Neural cell (in vitro differentiated cells): Measurements from ENCODE around the gene EIF3CL. TPM values are rescaled to one million over a fixed set of nuclear protein-coding genes. Genes with fewer than 3 reads are reported as not detected.
"Not testable (repeated sequence)": the region's sequence is repeated elsewhere in the genome, so short reads cannot be mapped to it uniquely, and the experiment has no call there.

Experiments
- H2AFZ ChIP-seq: fragments of 200-600, 300-800 bp; sonication (generic), shearing (Covaris generic); 2 replicates; pipeline ENCODE4 v1.6.0; 2014; ENCODE audit warnings: low read depth, mild to moderate bottlenecking, antibody characterized with exemption, low read length, moderate library complexity
- H3F3A ChIP-seq: fragments of 200-600 bp; shearing (Covaris generic); 2 replicates; pipeline ENCODE4 v1.6.1; 2016; ENCODE audit warnings: mild to moderate bottlenecking, moderate library complexity, mixed read lengths, antibody characterized with exemption, low read length; ENCODE audit not compliant: insufficient read depth, poor library complexity, severe bottlenecking
- H3K27ac ChIP-seq: fragments of 200-600, 300-800 bp; sonication (generic), shearing (Covaris generic); 2 replicates; pipeline ENCODE4 v1.5.1; 2014; ENCODE audit warnings: mild to moderate bottlenecking, low read length, moderate library complexity
- H3K27me3 ChIP-seq: fragments of 300-800, 200-600 bp; sonication (generic), shearing (Covaris generic); 2 replicates; pipeline ENCODE4 v1.6.0; 2014; ENCODE audit warnings: mild to moderate bottlenecking, low read depth, low read length, moderate library complexity; ENCODE audit not compliant: insufficient read depth
- H3K36me3 ChIP-seq: fragments of 300-800, 200-600 bp; sonication (generic), shearing (Covaris generic); 2 replicates; pipeline ENCODE4 v1.5.1; 2014; ENCODE audit warnings: mild to moderate bottlenecking, antibody characterized with exemption, low read length, moderate library complexity; ENCODE audit not compliant: insufficient read depth
- H3K4me2 ChIP-seq: fragments of 300-800, 200-600 bp; sonication (generic), shearing (Covaris generic); 2 replicates; pipeline ENCODE4 v1.6.0; 2014; ENCODE audit warnings: mild to moderate bottlenecking, low read length
- H3K4me3 ChIP-seq: fragments of 300-800, 200-600 bp; sonication (generic), shearing (Covaris generic); 2 replicates; pipeline ENCODE4 v1.5.1; 2014; ENCODE audit warnings: mild to moderate bottlenecking, low read length, moderate library complexity
- H3K79me2 ChIP-seq: fragments of 200-600 bp; shearing (Covaris generic); replicated peaks from 2 replicates; pipeline ENCODE4 v1.6.0; 2014; ENCODE audit warnings: mild to moderate bottlenecking, low read length, moderate library complexity; ENCODE audit not compliant: insufficient read depth
- H3K9ac ChIP-seq: fragments of 300-800, 200-600 bp; sonication (generic), shearing (Covaris generic); 2 replicates; pipeline ENCODE4 v1.6.1; 2016; ENCODE audit warnings: mild to moderate bottlenecking, low read length, mixed read lengths
- H3K9me2 ChIP-seq: fragments of 200-600 bp; shearing (Covaris generic); 2 replicates; pipeline ENCODE4 v1.6.1; 2016; ENCODE audit warnings: mild to moderate bottlenecking, low read length, mixed read lengths; ENCODE audit not compliant: insufficient read depth
- H3K9me3 ChIP-seq: fragments of 200-600, 300-800 bp; sonication (generic), shearing (Covaris generic); 2 replicates; pipeline ENCODE4 v1.6.1; 2016; ENCODE audit warnings: mild to moderate bottlenecking, mixed run types, low read length, moderate library complexity, mixed read lengths
- H4K20me1 ChIP-seq: fragments of 200-600 bp; shearing (Covaris generic); 2 replicates; pipeline ENCODE4 v1.6.1; 2016; ENCODE audit warnings: mild to moderate bottlenecking, mixed run types; ENCODE audit not compliant: insufficient read depth
- polyA plus RNA-seq: library from polyadenylated mRNA; depleted of rRNA; stranded (reverse); fragments of >200 nt; gene quantifications from 2 replicates; pipeline ENCODE4 v1.2.3, GENCODE V29; 2014
- small RNA-seq, 3 experiments: library from RNA; depleted of rRNA; stranded (forward); fragments of <200 nt; gene quantifications; one replicate each; pipeline ENCODE3, GENCODE V24; 2012

EIF3CL gene
- polyA plus RNA-seq, 1 donor from 2014 or later = 22.3 TPM

GRCh38 chr16:28336940-28337710 lies 66.5 kb downstream of the EIF3CL start:
- not testable (repeated sequence) for H3K27ac ChIP-seq, H2AFZ ChIP-seq, H3K9me3 ChIP-seq, H3K79me2 ChIP-seq, H3K36me3 ChIP-seq, H3K27me3 ChIP-seq, H3K4me2 ChIP-seq, H3K9me2 ChIP-seq, H3K9ac ChIP-seq, H3K4me3 ChIP-seq, H3F3A ChIP-seq, H4K20me1 ChIP-seq

DNA sequence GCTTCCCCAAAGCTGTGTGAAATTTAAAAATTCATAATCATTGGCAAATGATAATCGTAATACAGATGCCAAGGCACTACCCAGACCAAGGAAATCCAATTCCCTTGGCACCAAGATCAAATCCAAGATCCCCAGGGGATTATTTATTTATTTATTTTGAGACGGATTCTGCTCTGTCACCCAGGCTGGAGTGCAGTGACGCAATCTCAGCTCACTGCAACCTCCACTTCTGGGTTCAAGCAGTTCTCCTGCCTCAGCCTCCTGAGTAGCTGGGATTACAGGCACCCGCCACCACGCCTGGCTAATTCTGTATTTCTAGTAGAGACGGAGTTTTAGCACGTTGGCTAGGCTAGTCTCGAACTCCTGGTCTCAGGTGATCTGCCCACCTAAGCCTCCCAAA lies 68.0 kb downstream of the EIF3CL start:
- not testable (repeated sequence) for H3K27me3 ChIP-seq, H3F3A ChIP-seq, H3K27ac ChIP-seq, H2AFZ ChIP-seq, H3K9me3 ChIP-seq, H3K79me2 ChIP-seq, H3K36me3 ChIP-seq, H3K4me2 ChIP-seq, H3K4me3 ChIP-seq, H3K9ac ChIP-seq, H3K9me2 ChIP-seq, H4K20me1 ChIP-seq

DNA sequence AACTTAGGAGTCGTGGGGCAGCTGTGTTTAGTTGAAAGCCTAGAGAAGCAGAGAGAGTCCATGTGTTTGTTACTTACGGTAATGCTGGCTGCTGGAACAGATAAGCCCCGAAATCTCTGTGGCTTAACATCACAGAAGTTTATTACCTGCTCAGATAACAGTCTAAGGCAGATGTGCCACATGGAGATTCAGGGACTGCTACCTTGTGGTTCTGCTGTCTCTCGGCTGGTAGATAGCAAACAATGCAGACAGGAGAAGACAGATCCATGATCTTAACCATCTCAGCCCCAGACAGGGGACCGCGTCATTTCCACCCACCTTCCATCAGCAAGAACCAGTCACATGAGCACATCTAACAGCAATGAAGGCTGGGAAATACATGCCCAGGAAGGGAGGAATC lies 71.0 kb downstream of the EIF3CL start:
- H3K9ac ChIP-seq, H3K27me3 ChIP-seq, H3K4me2 ChIP-seq, H3K9me2 ChIP-seq, H3K27ac ChIP-seq, H3K9me3 ChIP-seq, H3K79me2 ChIP-seq, H4K20me1 ChIP-seq, H2AFZ ChIP-seq, H3K4me3 ChIP-seq, H3F3A ChIP-seq, H3K36me3 ChIP-seq: not testable (repeated sequence)

- not testable (repeated sequence) for H3K27me3 ChIP-seq, H3K9me3 ChIP-seq, H4K20me1 ChIP-seq, H2AFZ ChIP-seq, H3K79me2 ChIP-seq, H3K9ac ChIP-seq, H3K4me3 ChIP-seq, H3K4me2 ChIP-seq, H3K9me2 ChIP-seq, H3K27ac ChIP-seq, H3F3A ChIP-seq, H3K36me3 ChIP-seq
These were observed 72.7 kb downstream of the EIF3CL start for GRCh38 chr16:28330981-28331380.

DNA sequence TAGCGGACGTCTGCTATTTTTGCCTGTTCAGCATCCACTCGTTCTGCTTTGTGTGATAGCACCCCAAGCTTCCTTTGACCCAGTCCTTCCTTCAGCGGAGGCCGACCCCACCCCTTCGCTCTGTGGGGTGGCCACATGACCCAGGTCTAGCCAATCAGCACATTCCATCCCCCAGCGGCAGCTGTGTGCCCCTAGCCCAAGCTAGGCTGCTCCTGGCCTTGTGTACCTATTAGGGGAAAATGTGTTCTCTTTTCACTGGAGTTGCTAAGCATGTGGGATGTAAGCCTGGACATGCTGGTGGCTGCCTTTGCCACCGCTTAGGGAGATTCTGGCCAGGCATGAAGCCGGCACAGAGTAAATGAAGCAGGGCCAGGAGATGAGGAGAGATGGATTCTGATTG lies 73.4 kb downstream of the EIF3CL start:
- H3K27ac ChIP-seq, H3F3A ChIP-seq, H3K9ac ChIP-seq, H3K4me2 ChIP-seq, H3K9me3 ChIP-seq, H3K36me3 ChIP-seq, H3K9me2 ChIP-seq, H3K79me2 ChIP-seq, H4K20me1 ChIP-seq, H2AFZ ChIP-seq, H3K4me3 ChIP-seq, H3K27me3 ChIP-seq: not testable (repeated sequence)

Small RNAs within 50 kb of the gene (small RNA-seq; reads per million reads assigned to genes)
- gene AC138904.2 = 0 reads per million in 3 experiments
- gene MIR6862-1 = 0 reads per million in 3 experiments

Other genes starting within 250 kb of the EIF3CL start
- gene XPO6, start 191.9 kb downstream of the EIF3CL start, polyA plus RNA-seq = 104 and 127 TPM in 2 replicates
- gene SBK1, start 111.3 kb downstream of the EIF3CL start, polyA plus RNA-seq = 18.2 and 27.4 TPM in 2 replicates
- gene NPIPB6, start 40.3 kb downstream of the EIF3CL start, polyA plus RNA-seq = 0.88 and 2.7 TPM in 2 replicates
- 0.32 and 0.85 TPM in 2 replicates for gene NPIPB7, start 68.5 kb upstream of the EIF3CL start, polyA plus RNA-seq
- 32.2 and 37.0 TPM in 2 replicates for gene CLN3, start 88.2 kb upstream of the EIF3CL start, polyA plus RNA-seq
- 0.06 TPM in 1 of 2 replicates, not detected in the other for gene APOBR, start 90.8 kb upstream of the EIF3CL start, polyA plus RNA-seq
- not detected in 2 replicates for gene IL27, start 103.0 kb upstream of the EIF3CL start, polyA plus RNA-seq
- gene NUPR1, start 135.1 kb upstream of the EIF3CL start, polyA plus RNA-seq = not detected in 2 replicates
- gene SGF29, start 150.1 kb upstream of the EIF3CL start, polyA plus RNA-seq = 25.5 and 32.8 TPM in 2 replicates
- not detected in 2 replicates for gene SULT1A2, start 193.2 kb upstream of the EIF3CL start, polyA plus RNA-seq
- not detected in 2 replicates for gene SULT1A1, start 206.2 kb upstream of the EIF3CL start, polyA plus RNA-seq
- gene NPIPB8, start 234.2 kb upstream of the EIF3CL start, polyA plus RNA-seq = not detected in 2 replicates